Left lung (tissue), 10 donors: ENCODE results near the gene XRCC4. TPM values are rescaled to one million over a fixed set of nuclear protein-coding genes. Genes with fewer than 3 reads are reported as not detected.

Experiments
- ATAC-seq: fragments of 200-7000 bp; cut with Tn5 transposase; one replicate; pipeline ENCODE4 v1.9.1; 2020; ENCODE audit warnings: moderate library complexity
- DNase-seq, 4 donors: peaks; one replicate each; pipeline ENCODE4 v3.0.0-alpha.2; 2013 to 2020
- H3K27ac ChIP-seq, 2 donors: fragments of 200-600 bp; sonication (generic) in 1 of 2; one replicate each; pipeline versions ENCODE4 v1.5.0 to v1.8.0; 2020 to 2021
- H3K27me3 ChIP-seq, 2 donors: fragments of 200-600 bp; sonication (generic) in 1 of 2; one replicate each; pipeline versions ENCODE4 v1.5.0 to v1.8.0; 2020 to 2021
- H3K36me3 ChIP-seq, 2 donors: fragments of 200-600 bp; sonication (generic) in 1 of 2; one replicate each; pipeline versions ENCODE4 v1.5.0 to v1.8.0; 2020 to 2021
- H3K4me1 ChIP-seq, 2 donors: fragments of 200-600 bp; one replicate each; pipeline ENCODE4 v1.8.0; 2021
- H3K4me3 ChIP-seq, 2 donors: fragments of 200-600 bp; sonication (generic) in 1 of 2; one replicate each; pipeline versions ENCODE4 v1.5.0 to v1.8.0; 2020 to 2021; ENCODE audit warnings: mild to moderate bottlenecking in 1 of 2
- H3K9me3 ChIP-seq, 2 donors: fragments of 200-600 bp; sonication (generic) in 1 of 2; one replicate each; pipeline versions ENCODE4 v1.5.0 to v1.8.0; 2020 to 2021
- CTCF ChIP-seq, 2 donors: fragments of 200-600 bp; sonication (generic) in 1 of 2; IDR thresholded peaks; one replicate each; pipeline versions ENCODE4 v1.5.0 to v1.8.0; 2021; ENCODE audit warnings: antibody characterized with exemption in 2 of 2
- intact Hi-C, 2 donors: fragments of 100-400 bp; cut with DNase I; formaldehyde crosslinking; loops; one replicate each; pipeline versions ENCODE4 v1.11.2 to v1.14.2; 2022
- polyA plus RNA-seq, 6 donors: library from polyadenylated mRNA; unstranded; fragments of 120-200 nt; gene quantifications; one replicate each; pipeline ENCODE4 v1.2.1, GENCODE V29; 2013; ENCODE audit not compliant: insufficient read length in 6 of 6
- total RNA-seq, 2 donors: library from RNA; stranded (reverse); fragmentation: NEBNext Ultra II Directional; extraction: Animal tissue kit (Norgen Biotek cat#: 25700); gene quantifications; one replicate each; pipeline ENCODE4 v1.2.1, GENCODE V29; 2021
- donor health status: DM: no; HTN: yes; CAD: no.
- donor health status: DM: no; HTN: no; CAD: no.

The XRCC4 gene
- total and polyA plus RNA-seq, 8 donors: 6.2 to 9.7 (median 8.8) TPM

- DNase-seq (peak in 2 of 4 donors; percentile 48 to 73), ATAC-seq (peak; percentile 34)
- H3K4me3 ChIP-seq: no peak overlapping the region
- peaks cover 0 to 3% of the 10 kb centered on the region in 2 donors for H3K4me1 ChIP-seq
- TF ChIP-seq CTCF (IDR thresholded peaks at IDR 0.05): no peak
- intact Hi-C loops: no loop called here
- H3K27ac ChIP-seq: no peak overlapping the region
- H3K27me3 ChIP-seq: no peaks in the 10 kb centered on the region
- no peaks in the 10 kb centered on the region for H3K9me3 ChIP-seq
- H3K36me3 ChIP-seq: no peaks in the 10 kb centered on the region
Observed at GRCh38 chr5:83340511-83340918, 263.2 kb downstream of the XRCC4 start.

DNA sequence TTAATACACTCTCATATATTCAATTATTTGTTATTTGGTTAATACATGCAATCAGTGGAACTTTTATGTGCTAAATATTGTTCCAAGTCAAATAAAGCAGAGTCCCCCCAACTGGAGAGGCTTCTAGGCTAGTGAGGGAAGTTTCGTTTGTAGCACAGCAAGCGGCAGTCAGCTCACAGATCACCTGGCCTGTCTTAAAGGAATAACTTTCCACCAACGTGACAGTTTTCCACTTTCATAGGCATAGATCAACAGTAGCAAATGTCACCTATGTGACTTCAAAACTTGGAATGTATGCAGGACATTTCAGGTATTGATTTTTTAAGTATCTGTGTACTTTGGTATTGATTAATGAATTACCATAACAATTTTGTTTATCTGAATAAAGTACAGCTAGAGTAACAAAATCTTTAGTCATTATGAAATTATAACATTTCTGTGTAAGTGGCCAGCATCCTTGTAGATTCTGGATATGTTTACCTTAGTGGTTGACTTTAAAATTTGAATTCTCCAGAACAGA is 264.5 kb downstream of the XRCC4 start:
- peaks cover 0 to 3% of the 10 kb centered on the region in 2 donors for H3K4me1 ChIP-seq
- no peak for DNase-seq
- no peak for TF ChIP-seq CTCF (IDR thresholded peaks at IDR 0.05)
- no peaks in the 10 kb centered on the region for H3K9me3 ChIP-seq
- H3K4me3 ChIP-seq: no peak overlapping the region
- ATAC-seq: no peak
- intact Hi-C loops: no loop called here
- no peaks in the 10 kb centered on the region for H3K27me3 ChIP-seq
- H3K36me3 ChIP-seq: no peaks in the 10 kb centered on the region
- H3K27ac ChIP-seq: no peak overlapping the region

GRCh38 chr5:83342465-83342864 is 265.1 kb downstream of the XRCC4 start:
- TF ChIP-seq CTCF (IDR thresholded peaks at IDR 0.05): no peak
- no peak for ATAC-seq
- H3K4me1 ChIP-seq: peaks cover 0 to 3% of the 10 kb centered on the region in 2 donors
- intact Hi-C loops: no loop called here
- H3K36me3 ChIP-seq: no peaks in the 10 kb centered on the region
- H3K27me3 ChIP-seq: no peaks in the 10 kb centered on the region
- DNase-seq: no peak
- H3K4me3 ChIP-seq: no peak overlapping the region
- peaks cover 0 to 5% of the 10 kb centered on the region in 2 donors for H3K9me3 ChIP-seq
- no peak overlapping the region for H3K27ac ChIP-seq

- H3K4me3 ChIP-seq: no peak overlapping the region
- no peak for TF ChIP-seq CTCF (IDR thresholded peaks at IDR 0.05)
- H3K4me1 ChIP-seq: peaks cover 0 to 3% of the 10 kb centered on the region in 2 donors
- no peak for DNase-seq
- no peak for ATAC-seq
- intact Hi-C loops: no loop called here
- H3K9me3 ChIP-seq: peaks cover 0 to 13% of the 10 kb centered on the region in 2 donors
- no peak overlapping the region for H3K27ac ChIP-seq
- no peaks in the 10 kb centered on the region for H3K36me3 ChIP-seq
- no peaks in the 10 kb centered on the region for H3K27me3 ChIP-seq
Observed at GRCh38 chr5:83343299-83343698, 266.0 kb downstream of the XRCC4 start.

- ATAC-seq (no peak), DNase-seq (no peak)
- H3K36me3 ChIP-seq: no peaks in the 10 kb centered on the region
- intact Hi-C loops: no loop called here
- H3K27me3 ChIP-seq: no peaks in the 10 kb centered on the region
- no peak for TF ChIP-seq CTCF (IDR thresholded peaks at IDR 0.05)
- no peak overlapping the region for H3K4me3 ChIP-seq
- H3K27ac ChIP-seq: no peak overlapping the region
- peaks cover 0 to 33% of the 10 kb centered on the region in 2 donors for H3K9me3 ChIP-seq
- H3K4me1 ChIP-seq: peaks cover 0 to 3% of the 10 kb centered on the region in 2 donors
Observed at GRCh38 chr5:83345423-83345822, 268.1 kb downstream of the XRCC4 start.
